ENCODE data around the gene C5orf47. TPM values are rescaled to one million over a fixed set of nuclear protein-coding genes. Genes with fewer than 3 reads are reported as not detected.

C5orf47 gene
- total RNA-seq, 1 donor from 2014 or later, result 0.08 TPM

- H3K36me3 ChIP-seq, result no peaks in the 10 kb centered on the region
- no peaks in the 10 kb centered on the region for H3K4me1 ChIP-seq
- H3K4me3 ChIP-seq, result no peak overlapping the region
- no peak for DNase-seq
- H3K9me3 ChIP-seq (replicated peaks), result no peaks in the 10 kb centered on the region
- TF ChIP-seq CTCF (IDR thresholded peaks at IDR 0.05; ENCODE audit: borderline replicate concordance), result no peak
- intact Hi-C loops (cut with micrococcal nuclease), result no loop called here
- H3K27ac ChIP-seq (replicated peaks), result no peak overlapping the region
- peaks cover 12% of the 10 kb centered on the region for H3K27me3 ChIP-seq (ENCODE audit: low read depth)
Measured at GRCh38 chr5:174000076-174000475, 11.1 kb downstream of the C5orf47 start.

GRCh38 chr5:174003795-174004194 is 14.8 kb downstream of the C5orf47 start:
- intact Hi-C loops (cut with micrococcal nuclease), result no loop called here

GRCh38 chr5:174008922-174009321 is 20.0 kb downstream of the C5orf47 start:
- no peak for DNase-seq
- no peak for TF ChIP-seq CTCF (IDR thresholded peaks at IDR 0.05; ENCODE audit: borderline replicate concordance)
- Histone ChIP-seq H3K4me3 (no peak overlapping the region), H3K27me3 (ENCODE audit: low read depth) (peaks cover 17% of the 10 kb centered on the region), H3K9me3 (replicated peaks) (no peaks in the 10 kb centered on the region), H3K4me1 (peaks cover 4% of the 10 kb centered on the region), H3K27ac (replicated peaks) (no peak overlapping the region), H3K36me3 (no peaks in the 10 kb centered on the region)
- intact Hi-C loops (cut with micrococcal nuclease), result no loop called here

More at GRCh38 chr5:174003795-174004194, 14.8 kb downstream of the C5orf47 start:
- DNase-seq, result no peak
- no peak overlapping the region for H3K27ac ChIP-seq (replicated peaks)
- H3K9me3 ChIP-seq (replicated peaks), result no peaks in the 10 kb centered on the region
- TF ChIP-seq CTCF (IDR thresholded peaks at IDR 0.05; ENCODE audit: borderline replicate concordance), result no peak
- H3K4me1 ChIP-seq, result no peaks in the 10 kb centered on the region
- H3K27me3 ChIP-seq (ENCODE audit: low read depth), result peaks cover 17% of the 10 kb centered on the region
- no peaks in the 10 kb centered on the region for H3K36me3 ChIP-seq
- H3K4me3 ChIP-seq, result no peak overlapping the region

GRCh38 chr5:174010365-174010764 is 21.4 kb downstream of the C5orf47 start:
- Histone ChIP-seq H3K27me3 (ENCODE audit: low read depth) (peaks cover 17% of the 10 kb centered on the region), H3K9me3 (replicated peaks) (peaks cover 3% of the 10 kb centered on the region), H3K4me1 (peaks cover 4% of the 10 kb centered on the region), H3K4me3 (no peak overlapping the region), H3K36me3 (no peaks in the 10 kb centered on the region), H3K27ac (replicated peaks) (no peak overlapping the region)
- no peak for DNase-seq
- intact Hi-C loops (cut with micrococcal nuclease), result no loop called here
- TF ChIP-seq CTCF (IDR thresholded peaks at IDR 0.05; ENCODE audit: borderline replicate concordance), result no peak

- no peaks in the 10 kb centered on the region for H3K36me3 ChIP-seq
- intact Hi-C loops (cut with micrococcal nuclease), result no loop called here
- H3K27ac ChIP-seq (replicated peaks), result no peak overlapping the region
- H3K9me3 ChIP-seq (replicated peaks), result peaks cover 3% of the 10 kb centered on the region
- peaks cover 10% of the 10 kb centered on the region for H3K27me3 ChIP-seq (ENCODE audit: low read depth)
- no peak for TF ChIP-seq CTCF (IDR thresholded peaks at IDR 0.05; ENCODE audit: borderline replicate concordance)
- DNase-seq, result no peak
- peaks cover 4% of the 10 kb centered on the region for H3K4me1 ChIP-seq
- H3K4me3 ChIP-seq, result no peak overlapping the region
Measured at GRCh38 chr5:174011441-174011840, 22.5 kb downstream of the C5orf47 start.
